Upper lobe of right lung (tissue), 1 donor: ENCODE data around the gene MED26. TPM values are rescaled to one million over a fixed set of nuclear protein-coding genes. Genes with fewer than 3 reads are reported as not detected.

ENCODE experiments used
- ATAC-seq: fragments of 200-7000 bp; cut with Tn5 transposase; one replicate; pipeline ENCODE4 v1.9.1; 2020; ENCODE audit warnings: mild to moderate bottlenecking, moderate library complexity
- DNase-seq: peaks from one replicate; pipeline ENCODE4 v3.0.0-alpha.2; 2020
- H3K27ac ChIP-seq: fragments of 200-600 bp; one replicate; pipeline ENCODE4 v1.8.0; 2022
- H3K27me3 ChIP-seq: fragments of 200-600 bp; one replicate; pipeline ENCODE4 v1.8.0; 2022; ENCODE audit warnings: mild to moderate bottlenecking
- H3K36me3 ChIP-seq: fragments of 200-600 bp; one replicate; pipeline ENCODE4 v1.8.0; 2022
- H3K4me1 ChIP-seq: fragments of 200-600 bp; one replicate; pipeline ENCODE4 v1.8.0; 2022
- H3K4me3 ChIP-seq: fragments of 200-600 bp; one replicate; pipeline ENCODE4 v1.8.0; 2022; ENCODE audit warnings: mild to moderate bottlenecking
- H3K9me3 ChIP-seq: fragments of 200-600 bp; one replicate; pipeline ENCODE4 v1.8.0; 2022
- CTCF ChIP-seq: fragments of 200-600 bp; IDR thresholded peaks from one replicate; pipeline ENCODE4 v1.8.0; 2022; ENCODE audit warnings: antibody characterized with exemption
- intact Hi-C: fragments of 100-400 bp; cut with DNase I; formaldehyde crosslinking; loops from one replicate; pipeline ENCODE4 v1.11.0; 2022
- total RNA-seq: library from RNA; stranded (reverse); fragmentation: NEBNext Ultra II Directional; extraction: Animal tissue kit (Norgen Biotek cat#: 25700); gene quantifications from one replicate; pipeline ENCODE4 v1.2.1, GENCODE V29; 2021
- donor health status: DM: no; HTN: yes; CAD: no; lungs with severe emphysema.

The MED26 gene
- total RNA-seq, 1 donor from 2014 or later: 13.4 TPM

- H3K27me3 ChIP-seq: no peaks in the 10 kb centered on the region
- ATAC-seq (no peak), DNase-seq (no peak)
- intact Hi-C loops: no loop called here
- no peak overlapping the region for H3K4me3 ChIP-seq
- no peak overlapping the region for H3K27ac ChIP-seq
- no peaks in the 10 kb centered on the region for H3K4me1 ChIP-seq
- H3K9me3 ChIP-seq: no peaks in the 10 kb centered on the region
- peaks cover 99% of the 10 kb centered on the region for H3K36me3 ChIP-seq
- TF ChIP-seq CTCF: no peak
Observed at GRCh38 chr19:16524991-16525734, 102.8 kb downstream of the MED26 start.

Other genes starting within 250 kb of the MED26 start
- gene EPS15L1, start 156.2 kb downstream of the MED26 start, total RNA-seq: 42.8 TPM
- not detected for gene CALR3, start 132.0 kb downstream of the MED26 start, total RNA-seq
- gene C19orf44, start 131.8 kb downstream of the MED26 start, total RNA-seq: 6.7 TPM
- gene CHERP, start 85.8 kb downstream of the MED26 start, total RNA-seq: 41.9 TPM
- gene SLC35E1, start 55.8 kb downstream of the MED26 start, total RNA-seq: 51.2 TPM
- gene SMIM7, start 31.9 kb upstream of the MED26 start, total RNA-seq: 76.7 TPM
- gene TMEM38A, start 32.9 kb upstream of the MED26 start, total RNA-seq: 5.1 TPM
- 0.09 TPM for gene NWD1, start 91.6 kb upstream of the MED26 start, total RNA-seq
- 59.8 TPM for gene SIN3B, start 201.2 kb upstream of the MED26 start, total RNA-seq